Activated T-cell treated with anti-CD3 and anti-CD28 coated beads for 4 hours (primary cell): ENCODE results near the gene SEMA3A.

Experiments used
- DNase-seq: peaks from one replicate; pipeline ENCODE4 v3.0.0-alpha.2; 2020

Gene SEMA3A

DNA sequence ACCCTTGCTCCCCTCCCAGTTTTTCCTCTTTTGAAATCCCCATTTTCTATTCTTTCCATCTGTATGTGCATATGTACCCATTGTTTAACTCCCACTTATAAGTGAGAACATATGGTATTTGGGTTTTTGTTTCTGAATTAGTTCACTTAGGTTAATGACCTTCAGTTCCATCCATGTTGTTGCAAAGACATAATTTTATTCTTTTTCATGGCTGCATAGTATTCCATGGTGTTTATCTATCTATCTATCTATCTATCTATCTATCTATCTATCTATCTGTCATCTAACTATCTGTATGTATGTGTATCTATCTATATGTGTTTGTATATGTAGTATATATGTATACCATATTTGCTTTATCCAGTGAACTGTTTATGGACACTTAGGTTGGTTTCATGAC, 281.4 kb downstream of the SEMA3A start:
- DNase-seq, result no peak

DNA sequence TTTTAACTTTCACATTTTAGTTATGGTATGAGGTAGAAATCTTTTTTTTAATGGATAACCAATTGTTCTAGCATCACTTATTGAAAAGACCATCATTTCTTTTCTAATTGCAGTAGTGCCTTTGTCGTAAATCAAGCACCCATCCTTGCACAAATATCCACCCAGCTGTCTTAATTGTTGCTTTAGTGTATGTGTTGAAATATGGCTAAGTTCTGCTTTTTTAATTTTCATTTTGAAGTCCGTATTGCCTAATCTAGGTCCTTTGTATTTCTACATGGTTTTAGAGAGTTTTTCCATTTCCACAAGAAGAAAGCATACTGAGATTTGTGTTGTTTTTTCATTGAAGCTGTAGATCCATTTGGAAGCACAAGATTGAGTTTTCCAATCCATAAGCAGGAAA, 286.1 kb downstream of the SEMA3A start:
- no peak for DNase-seq
